NCI-H82 treated with DMSO at 0.1 percent for 48 hours (cell line): ENCODE measurements around the gene OCA2.

Source experiments
- DNase-seq: peaks from one replicate; lab custom pipeline; 2025; ENCODE audit not compliant: unreplicated experiment; lab: John Stamatoyannopoulos, UW

The OCA2 gene

DNA sequence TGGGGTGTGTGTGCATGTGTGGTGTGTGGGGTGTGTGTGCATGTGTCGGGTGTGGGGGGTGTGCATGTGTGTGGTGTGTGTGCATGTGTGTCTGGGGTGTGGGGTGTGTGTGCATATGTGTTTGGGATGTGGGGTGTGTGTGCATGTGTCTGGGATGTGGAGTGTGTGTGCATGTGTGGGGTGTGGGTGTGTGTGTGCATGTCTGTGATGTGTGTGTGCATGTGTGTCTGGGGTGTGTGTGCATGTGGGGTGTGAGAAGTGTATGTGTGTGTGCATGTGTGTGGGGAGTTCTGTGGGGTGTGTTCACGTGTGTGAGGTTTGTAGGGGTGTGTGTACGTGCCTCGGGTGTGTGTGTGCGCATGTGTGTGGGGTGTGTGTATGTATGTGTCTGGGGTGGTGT, 6.7 kb upstream of the OCA2 start:
- DNase-seq = no peak

DNA sequence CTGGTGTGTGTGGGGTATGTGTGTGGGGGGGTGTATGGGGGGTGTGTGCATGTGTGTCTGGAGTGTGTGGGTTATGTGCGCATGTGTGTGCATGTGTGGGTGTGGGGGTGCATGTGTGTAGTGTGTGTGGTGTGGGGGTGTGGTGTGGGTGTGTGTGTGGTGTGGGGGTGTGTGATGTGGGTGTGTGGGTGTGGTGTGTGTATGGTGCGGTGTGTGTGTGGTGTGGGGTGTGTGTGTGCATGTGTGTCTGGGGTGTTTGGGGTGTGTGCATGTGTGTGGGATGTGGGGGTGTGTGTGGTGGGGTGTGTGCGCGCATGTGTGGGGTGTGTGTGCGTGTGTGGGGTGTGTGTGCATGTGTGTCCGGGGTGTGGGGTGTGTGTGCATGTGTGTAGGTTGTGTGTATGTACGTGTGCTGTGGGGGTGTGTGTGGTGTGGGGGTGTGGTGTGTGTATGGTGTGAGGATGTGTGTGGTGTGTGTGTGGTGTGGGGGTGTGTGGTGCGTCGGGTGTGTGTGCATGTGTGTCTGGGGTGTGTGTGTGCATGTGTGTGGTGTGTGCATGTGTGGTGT, 6.2 kb upstream of the OCA2 start:
- DNase-seq = no peak

DNA sequence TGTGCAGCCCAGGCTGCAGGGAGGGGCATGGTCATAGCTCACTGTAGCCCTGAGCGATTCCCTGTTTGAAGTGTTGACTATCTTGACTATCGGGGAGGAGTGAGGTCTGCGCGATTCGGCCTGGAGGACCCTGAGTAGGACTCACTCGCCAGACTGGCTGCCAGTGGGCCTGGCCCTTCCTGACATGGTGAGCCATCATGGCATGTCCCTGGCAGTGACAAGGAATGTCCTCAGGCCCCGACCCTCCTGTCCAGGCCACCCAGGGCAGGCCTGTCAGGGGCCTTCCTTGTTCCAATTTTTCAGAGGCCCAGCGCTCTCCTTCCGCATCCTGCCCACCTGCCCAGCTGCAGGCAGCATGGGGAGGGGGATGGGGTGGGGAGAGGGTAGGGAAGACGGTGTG, 5.2 kb upstream of the OCA2 start:
- no peak for DNase-seq

DNA sequence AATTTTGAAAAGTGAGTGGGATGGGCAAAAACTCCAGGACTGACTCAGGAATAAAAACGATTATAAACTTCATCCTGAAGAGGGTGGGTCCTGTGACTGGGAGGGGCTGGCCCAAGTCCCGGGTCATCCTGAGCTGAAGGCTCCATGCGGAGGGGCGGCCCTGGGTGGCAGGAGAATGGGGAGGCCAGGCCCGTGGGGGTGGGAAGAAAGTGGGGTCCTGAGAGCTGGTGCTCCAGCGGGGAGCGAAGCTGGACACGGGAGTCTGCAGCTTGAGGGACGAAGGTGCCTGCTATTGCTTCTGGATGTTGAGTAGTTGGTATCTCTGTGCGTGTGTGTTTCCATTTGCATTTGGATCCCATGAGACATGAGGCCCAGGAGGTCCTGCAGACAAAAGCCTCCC, 4.7 kb upstream of the OCA2 start:
- DNase-seq = no peak

DNA sequence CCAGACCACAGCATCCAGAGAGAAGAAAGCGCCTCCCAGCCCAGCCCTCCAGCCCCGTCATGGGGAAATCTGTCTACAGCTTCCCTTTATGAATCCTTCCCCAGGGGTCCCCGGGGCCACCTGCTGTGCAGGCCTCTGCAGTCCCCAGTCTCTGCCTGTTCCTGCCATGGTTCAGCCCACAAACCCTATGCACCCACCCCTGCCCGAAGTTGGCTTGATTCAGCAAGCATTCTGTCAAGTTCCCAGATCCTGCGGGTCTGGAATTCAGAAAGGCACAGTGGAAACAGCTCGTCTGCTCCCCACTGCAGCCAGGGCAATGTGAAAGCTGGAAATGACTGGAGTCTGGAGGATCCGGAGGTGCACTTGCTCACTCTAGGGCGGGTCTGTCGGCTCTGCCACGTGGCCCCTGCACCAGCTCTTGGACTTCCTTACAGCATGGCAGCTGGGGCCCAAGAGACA, 2.9 kb upstream of the OCA2 start:
- DNase-seq = no peak

DNA sequence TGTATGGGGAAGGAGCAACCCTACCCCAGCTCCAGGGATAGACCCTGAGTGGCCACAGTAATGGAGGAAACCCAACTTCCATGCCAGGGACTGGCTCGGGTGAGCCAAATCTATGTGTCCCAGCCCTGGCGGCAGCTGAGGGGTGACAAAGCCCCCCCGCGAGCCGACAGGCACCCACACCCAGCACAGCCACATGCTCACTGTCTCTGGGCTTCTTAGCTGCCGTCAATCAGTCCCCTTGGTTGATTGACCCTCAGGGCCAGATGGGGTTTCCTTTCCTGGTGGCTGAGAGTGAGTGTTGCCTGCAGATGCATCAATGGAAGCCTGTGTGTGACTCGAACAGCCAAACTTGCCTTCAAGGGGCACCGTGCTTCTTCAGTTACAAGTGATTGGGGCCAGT, 2.1 kb upstream of the OCA2 start:
- DNase-seq = no peak

DNA sequence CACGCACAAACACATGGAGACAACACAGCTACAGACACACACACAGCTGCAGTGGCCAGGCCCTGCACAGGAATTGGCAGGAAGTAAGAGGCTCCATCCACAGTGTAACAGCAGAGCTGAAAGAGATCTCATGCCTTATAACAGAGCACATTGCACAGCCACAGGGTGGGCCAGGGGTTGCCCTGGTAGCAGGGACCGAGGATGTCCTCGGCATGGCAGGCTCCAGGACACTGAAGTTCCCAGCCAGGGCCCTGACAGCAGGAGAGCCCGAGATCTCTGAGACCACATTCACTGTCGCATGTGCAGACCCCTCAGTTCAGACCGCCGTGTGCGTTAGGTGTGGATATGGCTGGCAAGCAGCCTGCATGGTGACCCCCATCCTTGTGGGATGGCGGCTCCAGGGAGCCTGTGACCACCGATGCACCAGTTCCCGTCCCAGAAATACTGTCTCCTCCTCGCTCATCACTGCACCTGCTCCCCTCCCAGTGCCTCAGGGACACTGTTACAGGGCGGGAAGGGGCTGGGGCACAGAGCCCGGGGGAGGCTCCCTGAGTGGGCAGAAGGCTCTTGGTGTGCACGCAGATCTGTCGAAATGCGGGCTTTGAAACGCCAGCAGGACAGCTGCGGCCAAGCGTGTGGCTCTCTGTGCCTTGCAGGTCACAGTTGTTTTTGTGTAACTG, 1.5 kb upstream of the OCA2 start:
- DNase-seq = no peak

DNA sequence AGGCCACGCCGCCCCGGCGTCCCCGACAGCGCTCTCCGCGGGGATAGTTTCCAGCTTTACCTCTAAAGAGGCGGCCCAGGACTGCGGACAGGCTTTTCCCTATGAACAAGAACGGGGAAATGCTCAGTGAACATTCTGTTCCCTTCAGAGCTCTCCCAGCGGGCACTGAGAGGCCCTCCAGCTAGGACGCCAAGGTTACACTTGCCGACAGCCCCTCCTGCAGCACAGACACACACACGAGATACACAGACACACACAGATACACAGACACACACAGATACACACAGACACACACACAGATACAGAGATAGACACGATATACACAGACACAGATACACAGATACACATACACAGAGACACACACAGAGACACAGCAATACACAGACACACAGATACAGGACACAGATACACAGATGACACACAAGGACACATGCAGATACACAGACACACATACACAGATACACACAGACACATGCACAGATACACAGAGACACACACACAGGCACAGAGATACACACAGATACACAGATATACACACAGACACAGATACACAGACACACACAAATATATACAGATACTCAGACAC, 533 bp upstream of the OCA2 start:
- DNase-seq = no peak

DNA sequence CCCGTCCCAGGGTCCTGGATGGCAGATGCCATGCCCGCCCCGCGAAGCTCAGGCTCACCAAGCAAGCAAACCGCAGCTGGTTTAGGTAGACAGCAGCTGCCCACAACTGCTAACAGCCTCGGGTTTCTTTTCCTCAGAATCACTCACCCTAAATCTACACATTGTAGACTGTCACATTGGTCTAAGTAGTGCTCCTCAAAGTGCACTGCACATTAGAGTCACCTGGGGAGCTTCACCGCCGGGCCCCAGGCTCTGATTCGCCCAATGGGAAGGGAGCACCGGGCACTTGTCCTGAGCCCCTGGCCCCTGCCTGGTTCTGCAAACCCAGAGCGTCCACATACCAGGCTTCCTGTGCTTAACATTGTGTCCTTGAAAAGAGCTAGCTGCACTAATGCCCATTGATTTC, 752 bp downstream of the OCA2 start:
- DNase-seq = no peak

DNA sequence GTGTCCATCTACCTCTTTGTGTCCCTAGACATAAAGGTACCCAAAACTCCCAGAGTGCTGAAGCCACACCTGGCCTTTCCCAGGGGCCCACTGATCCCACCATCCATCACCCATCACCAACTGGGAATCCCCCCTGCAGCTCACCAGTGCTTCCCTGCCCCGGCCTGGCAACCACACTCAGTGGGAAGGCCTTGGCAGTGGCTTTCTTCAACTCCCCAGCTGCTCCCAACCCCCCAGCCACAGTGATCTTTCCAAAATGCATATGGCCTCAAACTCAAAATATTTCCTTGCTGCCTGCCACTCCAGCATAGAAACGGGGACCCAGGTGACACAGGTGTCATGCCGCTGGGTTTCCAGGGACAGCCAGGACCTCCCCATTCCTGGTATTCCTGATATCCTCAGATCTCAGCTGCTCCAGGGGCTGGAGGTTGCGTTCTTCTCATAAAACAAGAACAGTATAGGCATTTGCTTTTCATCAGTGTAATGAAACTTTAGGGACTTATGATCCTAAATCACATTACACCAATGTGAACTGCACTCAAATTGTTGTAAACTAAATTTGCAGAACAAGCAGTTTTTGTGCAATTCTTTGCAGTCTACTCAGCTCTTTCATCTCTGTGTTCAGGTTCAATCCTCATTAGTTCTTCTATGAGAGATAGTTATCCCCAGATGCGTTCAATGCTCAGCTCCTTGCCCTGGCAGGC, 1.3 kb downstream of the OCA2 start:
- no peak for DNase-seq

DNA sequence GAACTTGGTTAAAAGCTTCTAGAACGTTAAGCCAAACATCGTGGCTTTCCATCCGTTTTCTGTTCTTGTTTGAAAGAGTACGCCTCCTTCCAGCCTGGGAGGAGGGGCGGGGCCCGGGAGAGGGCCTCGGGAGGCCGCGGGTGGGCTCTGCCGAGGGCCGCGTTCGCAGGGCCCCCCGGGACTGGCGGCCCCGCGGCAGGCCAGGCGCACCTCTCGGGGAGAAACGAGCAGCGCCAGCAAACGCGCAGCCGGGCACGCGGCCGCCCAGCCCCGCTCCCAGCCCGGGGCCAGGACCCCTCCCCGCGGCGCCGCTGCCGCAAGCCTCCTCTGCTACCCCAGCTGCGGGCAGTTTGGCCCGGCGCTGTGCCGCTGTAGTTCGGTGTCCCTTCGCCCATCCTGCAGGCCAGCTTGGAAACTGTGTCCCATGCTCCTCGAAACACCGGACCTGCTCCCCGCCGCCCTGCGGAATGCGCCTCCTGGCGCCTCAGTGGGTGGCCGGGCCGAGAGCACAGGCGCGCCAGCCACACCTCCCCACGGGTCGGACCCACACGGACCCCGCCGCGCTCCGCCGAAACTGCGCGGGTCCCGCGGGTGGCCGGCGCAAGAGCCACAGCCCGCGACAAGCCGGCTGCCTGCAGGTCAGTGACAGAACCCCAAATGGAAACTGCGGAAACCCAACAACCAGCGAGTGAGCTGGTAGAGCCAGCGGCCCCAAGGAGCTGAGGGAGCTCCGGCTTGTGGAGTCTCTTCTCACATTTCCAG, 2.3 kb downstream of the OCA2 start:
- DNase-seq = no peak

DNA sequence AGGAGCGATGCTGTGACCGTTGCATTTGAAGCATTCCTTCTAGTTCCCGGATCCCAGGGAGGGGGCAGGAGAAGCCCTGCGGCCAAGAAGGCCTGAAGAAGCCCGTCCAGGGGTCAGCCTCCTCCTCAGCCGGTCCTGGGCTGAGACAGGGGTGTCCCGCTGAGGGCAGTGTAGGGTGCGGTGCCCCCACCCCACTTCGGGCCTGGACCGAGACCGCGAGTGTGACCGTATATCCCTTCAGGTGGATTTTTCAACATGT, 2.8 kb downstream of the OCA2 start:
- no peak for DNase-seq

DNA sequence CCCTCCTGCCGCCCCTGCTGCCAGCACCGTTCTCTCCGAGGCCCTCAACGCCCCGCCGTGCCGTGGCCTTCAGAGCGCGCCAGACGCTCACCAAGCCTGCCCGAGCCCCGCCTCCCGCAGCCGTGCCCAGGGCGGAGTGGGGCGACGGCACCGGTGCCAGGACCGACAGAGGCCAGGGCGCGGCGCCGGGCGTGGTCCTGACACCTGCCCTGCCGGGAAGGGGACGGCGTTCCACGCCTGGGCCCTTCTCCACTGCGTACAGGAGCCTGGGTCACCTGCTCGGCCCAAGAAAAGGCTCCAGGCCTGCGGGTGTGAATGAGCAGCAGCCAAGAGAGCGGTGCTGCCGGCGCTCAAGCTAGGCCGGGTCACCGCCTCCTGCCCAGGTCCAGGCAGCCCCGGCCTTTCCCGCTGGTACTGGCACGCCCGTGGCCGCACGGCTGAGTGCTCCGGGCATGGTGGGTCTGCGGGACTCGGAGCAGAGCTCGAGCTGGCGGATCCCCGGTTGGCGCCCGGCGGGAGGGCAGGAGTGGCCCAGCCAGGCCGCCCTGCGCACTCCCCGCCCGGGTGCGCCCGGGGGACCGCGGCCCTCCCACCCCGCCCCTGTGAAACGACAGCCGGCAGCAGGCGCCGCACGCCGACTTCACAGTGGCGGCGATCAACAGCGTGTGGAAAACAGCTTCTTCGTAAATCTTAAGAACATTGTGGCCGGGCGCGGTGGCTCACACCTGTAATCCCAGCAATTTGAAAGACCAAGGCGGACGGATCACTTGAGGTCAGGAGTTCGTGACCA, 4.2 kb downstream of the OCA2 start:
- DNase-seq = no peak

DNA sequence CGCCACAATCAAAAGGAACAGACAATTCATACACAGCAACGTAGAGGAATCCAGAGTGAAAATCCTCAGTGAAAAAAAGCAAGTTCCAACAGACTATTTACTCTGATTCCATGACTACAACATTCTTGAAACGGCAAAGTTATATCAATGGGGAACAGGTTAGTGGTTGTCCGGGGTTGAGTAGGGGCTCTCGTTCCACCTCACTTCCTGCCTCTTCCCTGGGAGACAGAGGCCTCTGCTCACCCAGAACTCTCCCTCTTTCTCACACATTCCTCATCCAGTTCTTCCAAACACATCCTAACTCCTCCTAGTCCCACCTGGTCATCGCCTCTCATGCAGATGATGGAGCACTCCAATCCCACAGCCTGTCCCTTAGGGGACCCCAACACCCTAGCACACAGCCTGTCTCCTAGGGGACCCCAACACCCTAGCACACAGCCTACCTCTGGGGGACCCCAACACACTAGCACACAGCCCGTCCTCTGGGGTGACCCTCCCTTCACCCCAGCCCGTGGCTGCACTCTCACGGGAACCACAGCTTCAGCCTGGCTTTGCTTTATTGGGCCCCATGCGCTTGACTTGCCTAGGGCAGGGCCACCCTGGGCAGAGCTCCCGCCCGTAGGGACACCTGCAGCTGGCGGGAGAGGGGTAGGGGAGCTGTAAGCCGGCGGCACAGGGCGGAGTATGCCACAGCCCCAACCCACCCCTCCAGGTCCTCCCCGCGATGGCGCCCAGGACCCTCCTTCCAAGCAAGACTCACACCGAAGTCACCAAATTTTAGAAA, 5.2 kb downstream of the OCA2 start:
- no peak for DNase-seq

DNA sequence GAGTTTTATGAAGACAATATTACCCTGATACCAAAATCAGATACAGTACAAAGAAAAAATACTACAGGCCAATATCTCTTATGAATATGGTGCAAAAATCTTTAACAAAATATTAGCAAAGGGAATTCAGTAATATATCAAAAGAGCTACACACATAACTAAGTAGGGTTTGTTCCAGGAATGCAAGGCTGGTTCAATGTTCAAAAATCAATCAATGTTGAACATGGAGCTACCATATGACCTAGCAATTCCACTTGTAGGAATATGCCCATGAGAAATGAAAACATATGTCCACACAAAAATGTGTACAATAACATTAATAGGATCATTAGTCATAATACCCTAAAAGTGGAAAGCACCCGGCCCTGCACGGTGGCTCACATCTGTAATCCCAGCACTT, 7.8 kb downstream of the OCA2 start:
- DNase-seq = no peak

DNA sequence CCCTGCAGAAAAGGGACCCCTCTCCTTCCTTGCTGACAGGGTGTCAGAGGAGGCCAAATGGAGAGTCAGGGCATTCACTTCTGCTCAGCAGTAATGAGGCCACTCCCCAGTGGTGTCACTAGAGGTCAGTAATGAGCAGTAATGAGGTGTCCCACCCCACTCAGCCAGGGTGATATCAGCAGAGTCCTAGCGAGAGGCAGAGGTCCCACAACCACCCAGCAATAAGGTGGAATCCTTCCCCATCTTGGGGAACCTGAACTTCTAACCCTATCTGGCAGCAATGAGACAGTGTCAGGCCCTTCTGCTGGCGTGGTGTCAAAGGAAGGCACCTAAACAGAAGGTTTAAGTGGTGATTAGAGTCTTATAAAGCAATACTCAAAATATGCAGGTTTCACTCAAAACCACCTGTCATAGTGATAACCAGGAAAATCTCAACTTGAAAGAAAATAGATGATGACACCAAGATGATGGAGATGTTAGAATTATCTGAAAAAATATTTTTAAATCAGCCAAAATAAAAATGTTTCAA, 12.9 kb downstream of the OCA2 start:
- no peak for DNase-seq

DNA sequence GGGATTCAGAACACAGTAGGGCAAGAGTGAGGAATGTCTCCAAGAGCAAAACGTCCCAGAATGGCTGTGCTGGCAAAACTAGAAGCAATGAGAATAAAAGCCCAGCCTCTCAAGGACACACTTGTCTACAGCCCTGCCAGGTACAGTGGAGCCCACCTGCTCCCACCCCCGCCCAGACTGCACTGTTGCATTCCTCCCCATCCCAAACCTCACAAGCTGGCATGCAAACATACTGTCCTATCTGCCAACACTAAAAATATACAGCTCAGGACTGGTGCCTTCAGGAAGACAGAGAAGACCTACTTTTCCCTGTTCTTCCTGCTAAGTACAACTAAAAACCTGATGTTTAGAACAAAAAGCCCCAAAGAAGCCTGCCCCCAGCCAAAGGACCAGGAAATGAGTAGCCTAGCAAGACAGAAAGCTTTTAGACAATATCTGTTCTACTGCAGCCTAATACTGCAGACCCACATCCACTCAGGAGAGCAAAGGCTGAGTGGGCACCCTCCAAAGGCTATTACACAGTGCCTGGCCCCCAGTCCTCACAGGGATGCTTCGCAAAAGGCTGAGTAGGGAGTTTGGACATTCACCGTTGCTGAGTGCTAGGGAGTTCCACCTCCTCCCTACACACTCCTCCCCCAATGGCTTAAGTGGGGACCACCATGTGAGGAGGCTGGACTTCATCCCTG, 13.5 kb downstream of the OCA2 start:
- DNase-seq = no peak

DNA sequence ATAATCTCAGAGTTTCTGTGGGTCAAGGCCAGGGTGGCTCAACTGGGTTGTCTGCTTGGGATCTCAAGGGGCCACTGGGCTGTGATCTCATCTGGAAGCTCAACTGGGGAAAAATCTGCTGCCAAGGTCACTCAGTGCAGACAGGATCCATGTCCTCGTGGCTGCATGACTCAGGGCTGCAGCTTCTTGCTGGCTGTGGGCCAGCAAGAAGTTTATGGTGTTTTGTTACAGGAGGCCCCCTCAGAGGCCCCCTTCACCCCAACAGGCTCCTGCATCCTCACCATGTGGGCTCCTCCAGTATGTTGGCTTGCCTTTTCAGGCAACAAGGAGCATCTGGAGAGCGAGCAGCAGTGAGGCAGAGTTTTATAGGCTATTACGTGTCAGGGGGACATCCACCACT, 14.6 kb downstream of the OCA2 start:
- DNase-seq = no peak

DNA sequence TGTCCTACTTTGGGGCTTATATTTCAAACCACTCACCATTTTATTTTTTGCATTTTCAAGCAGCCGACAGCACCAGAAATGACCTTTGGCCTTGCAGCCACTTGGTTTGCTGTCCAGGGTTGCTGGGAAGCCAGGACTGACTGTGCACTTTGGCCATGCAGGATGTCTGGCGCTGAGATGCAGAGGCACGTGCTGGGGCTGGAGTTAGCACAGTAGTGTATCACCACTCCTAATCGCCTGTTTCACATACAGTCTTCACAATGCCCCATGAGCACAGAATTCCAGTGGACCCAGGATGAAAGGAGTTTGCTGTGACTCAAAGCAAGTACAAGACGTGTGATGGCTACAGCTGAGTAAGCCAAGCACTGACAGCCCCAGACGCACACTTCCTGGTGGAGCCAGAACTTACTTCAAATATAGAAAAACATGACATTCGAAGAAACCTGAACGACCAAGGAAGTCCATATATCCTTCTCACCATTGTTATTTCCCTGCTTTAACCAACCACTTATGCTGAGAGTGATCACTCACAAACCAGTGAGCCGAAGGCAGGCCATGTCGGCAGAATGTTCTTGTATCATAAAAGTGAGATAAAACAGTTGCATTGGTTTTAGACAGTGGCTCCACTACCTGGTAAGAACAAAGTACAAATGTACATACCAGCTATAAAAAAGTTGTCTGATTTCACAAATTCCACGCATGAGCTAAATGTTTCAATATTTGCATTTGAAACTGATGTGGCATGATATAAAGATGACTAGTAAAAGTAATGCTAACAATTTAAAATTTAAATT, 16.0 kb downstream of the OCA2 start:
- no peak for DNase-seq
